Measurements from ENCODE around the gene TRIM60.

The TRIM60 gene

DNA sequence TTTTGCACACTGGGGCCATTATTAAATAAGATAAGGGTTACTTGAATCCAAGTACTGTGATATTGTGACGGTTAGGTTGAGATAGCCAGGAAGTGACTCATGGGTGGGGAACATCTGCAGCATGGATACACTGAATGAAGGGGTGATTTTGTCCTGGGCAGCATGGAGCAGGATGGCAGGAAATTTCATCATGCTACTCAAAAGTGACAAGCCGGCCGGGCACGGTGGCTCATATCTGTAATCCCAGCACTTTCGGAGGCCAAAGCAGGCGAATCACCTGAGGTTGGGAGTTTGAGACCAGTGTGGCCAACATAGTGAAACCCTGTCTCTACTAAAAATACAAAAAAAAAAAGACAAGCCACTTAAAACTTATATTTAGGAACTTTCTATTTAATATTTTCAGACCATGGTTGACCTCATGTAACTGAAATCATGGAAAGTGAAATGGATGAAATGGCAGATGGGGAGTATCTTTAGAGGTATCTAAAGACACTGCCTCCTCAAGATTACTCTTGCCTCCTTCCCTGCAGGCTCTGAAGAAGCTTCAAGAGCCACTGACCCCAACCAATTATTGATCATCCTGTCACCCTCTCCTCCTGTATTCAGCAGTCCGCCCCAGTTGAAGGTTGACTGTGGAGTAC is 3.9 kb upstream of the TRIM60 start:
- Histone ChIP-seq H4K20me1 (ENCODE audit: control insufficient read depth, insufficient read depth, low read depth, low read length) (no peaks in the 10 kb centered on the region), H3F3A (ENCODE audit: control insufficient read depth, insufficient read depth) (no peaks in the 10 kb centered on the region), H3K27me3 (ENCODE audit: control insufficient read depth, low read length) (no peaks in the 10 kb centered on the region), H3K4me3 (ENCODE audit: low read length) (no peak overlapping the region), H3K36me3 (ENCODE audit: control insufficient read depth, low read length) (no peaks in the 10 kb centered on the region), H3K9me2 (replicated peaks; ENCODE audit: control insufficient read depth, low read length) (no peaks in the 10 kb centered on the region), H3K27ac (ENCODE audit: low read depth, low read length) (no peak overlapping the region), H3K79me2 (ENCODE audit: control insufficient read depth, low read length) (no peaks in the 10 kb centered on the region), H3K4me2 (ENCODE audit: low read length) (no peak overlapping the region), H3K9me3 (ENCODE audit: control insufficient read depth, insufficient read depth, low read length) (no peaks in the 10 kb centered on the region), H3K4me1 (ENCODE audit: control insufficient read depth, low read length) (no peaks in the 10 kb centered on the region)
- no peak for TF ChIP-seq EZH2phosphoT487 (IDR thresholded peaks at IDR 0.05; ENCODE audit: borderline replicate concordance, low read length)
- TF ChIP-seq, protein P1, sequence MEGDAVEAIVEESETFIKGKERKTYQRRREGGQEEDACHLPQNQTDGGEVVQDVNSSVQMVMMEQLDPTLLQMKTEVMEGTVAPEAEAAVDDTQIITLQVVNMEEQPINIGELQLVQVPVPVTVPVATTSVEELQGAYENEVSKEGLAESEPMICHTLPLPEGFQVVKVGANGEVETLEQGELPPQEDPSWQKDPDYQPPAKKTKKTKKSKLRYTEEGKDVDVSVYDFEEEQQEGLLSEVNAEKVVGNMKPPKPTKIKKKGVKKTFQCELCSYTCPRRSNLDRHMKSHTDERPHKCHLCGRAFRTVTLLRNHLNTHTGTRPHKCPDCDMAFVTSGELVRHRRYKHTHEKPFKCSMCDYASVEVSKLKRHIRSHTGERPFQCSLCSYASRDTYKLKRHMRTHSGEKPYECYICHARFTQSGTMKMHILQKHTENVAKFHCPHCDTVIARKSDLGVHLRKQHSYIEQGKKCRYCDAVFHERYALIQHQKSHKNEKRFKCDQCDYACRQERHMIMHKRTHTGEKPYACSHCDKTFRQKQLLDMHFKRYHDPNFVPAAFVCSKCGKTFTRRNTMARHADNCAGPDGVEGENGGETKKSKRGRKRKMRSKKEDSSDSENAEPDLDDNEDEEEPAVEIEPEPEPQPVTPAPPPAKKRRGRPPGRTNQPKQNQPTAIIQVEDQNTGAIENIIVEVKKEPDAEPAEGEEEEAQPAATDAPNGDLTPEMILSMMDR (IDR thresholded peaks at IDR 0.05; ENCODE audit: low read depth, low read length, poor library complexity, severe bottlenecking) = no peak

DNA sequence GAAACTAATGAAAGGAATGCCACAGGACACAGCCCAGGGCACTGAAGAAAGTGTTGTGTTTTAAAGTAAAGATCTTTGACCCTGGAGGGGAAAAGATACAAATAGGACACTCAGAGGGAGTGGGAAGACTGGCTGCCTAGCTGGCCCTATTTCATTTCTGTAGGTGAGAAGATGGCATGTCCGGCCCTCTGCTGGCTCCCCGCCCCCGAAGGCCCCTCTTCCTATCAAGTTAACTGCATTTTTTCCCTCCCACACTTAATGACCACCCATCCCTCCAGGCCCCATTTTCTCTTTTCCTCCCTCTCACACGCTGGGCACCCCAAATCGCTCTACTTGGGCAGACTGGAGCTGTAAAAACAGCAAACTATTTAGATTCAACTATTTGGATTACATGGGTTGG is 16.4 kb downstream of the TRIM60 start:
- H3F3A ChIP-seq (ENCODE audit: control insufficient read depth, insufficient read depth) = no peaks in the 10 kb centered on the region
- H3K36me3 ChIP-seq (ENCODE audit: control insufficient read depth, low read length) = no peaks in the 10 kb centered on the region
- H3K4me1 ChIP-seq (ENCODE audit: control insufficient read depth, low read length) = no peaks in the 10 kb centered on the region
- H3K9me3 ChIP-seq (ENCODE audit: control insufficient read depth, insufficient read depth, low read length) = no peaks in the 10 kb centered on the region
- no peak overlapping the region for H3K4me3 ChIP-seq (ENCODE audit: low read length)
- no peaks in the 10 kb centered on the region for H4K20me1 ChIP-seq (ENCODE audit: control insufficient read depth, insufficient read depth, low read depth, low read length)
- no peaks in the 10 kb centered on the region for H3K79me2 ChIP-seq (ENCODE audit: control insufficient read depth, low read length)
- no peaks in the 10 kb centered on the region for H3K27me3 ChIP-seq (ENCODE audit: control insufficient read depth, low read length)
- H3K9me2 ChIP-seq (replicated peaks; ENCODE audit: control insufficient read depth, low read length) = no peaks in the 10 kb centered on the region
- TF ChIP-seq, protein P1 (IDR thresholded peaks at IDR 0.05; ENCODE audit: low read depth, low read length, poor library complexity, severe bottlenecking) = no peak
- TF ChIP-seq EZH2phosphoT487 (IDR thresholded peaks at IDR 0.05; ENCODE audit: borderline replicate concordance, low read length) = no peak
- H3K4me2 ChIP-seq (ENCODE audit: low read length) = no peak overlapping the region
- no peak overlapping the region for H3K27ac ChIP-seq (ENCODE audit: low read depth, low read length)

GRCh38 chr4:165052627-165053026 is 20.8 kb downstream of the TRIM60 start:
- Histone ChIP-seq H3K9me2 (replicated peaks; ENCODE audit: control insufficient read depth, low read length) (no peaks in the 10 kb centered on the region), H3K27ac (ENCODE audit: low read depth, low read length) (no peak overlapping the region), H3K4me1 (ENCODE audit: control insufficient read depth, low read length) (no peaks in the 10 kb centered on the region), H3K4me2 (ENCODE audit: low read length) (no peak overlapping the region), H3K36me3 (ENCODE audit: control insufficient read depth, low read length) (no peaks in the 10 kb centered on the region), H3F3A (ENCODE audit: control insufficient read depth, insufficient read depth) (no peaks in the 10 kb centered on the region), H4K20me1 (ENCODE audit: control insufficient read depth, insufficient read depth, low read depth, low read length) (no peaks in the 10 kb centered on the region), H3K9me3 (ENCODE audit: control insufficient read depth, insufficient read depth, low read length) (no peaks in the 10 kb centered on the region), H3K27me3 (ENCODE audit: control insufficient read depth, low read length) (no peaks in the 10 kb centered on the region), H3K79me2 (ENCODE audit: control insufficient read depth, low read length) (no peaks in the 10 kb centered on the region), H3K4me3 (ENCODE audit: low read length) (no peak overlapping the region)
- no peak for TF ChIP-seq EZH2phosphoT487 (IDR thresholded peaks at IDR 0.05; ENCODE audit: borderline replicate concordance, low read length)
- TF ChIP-seq, protein P1 (IDR thresholded peaks at IDR 0.05; ENCODE audit: low read depth, low read length, poor library complexity, severe bottlenecking) = no peak

Data from DOHH2 (cell line).